ENCODE measurements around the gene KLK1.
"Not testable (repeated sequence)": the region's sequence is repeated elsewhere in the genome, so short reads cannot be mapped to it uniquely, and the experiment has no call there.

KLK1 gene

DNA sequence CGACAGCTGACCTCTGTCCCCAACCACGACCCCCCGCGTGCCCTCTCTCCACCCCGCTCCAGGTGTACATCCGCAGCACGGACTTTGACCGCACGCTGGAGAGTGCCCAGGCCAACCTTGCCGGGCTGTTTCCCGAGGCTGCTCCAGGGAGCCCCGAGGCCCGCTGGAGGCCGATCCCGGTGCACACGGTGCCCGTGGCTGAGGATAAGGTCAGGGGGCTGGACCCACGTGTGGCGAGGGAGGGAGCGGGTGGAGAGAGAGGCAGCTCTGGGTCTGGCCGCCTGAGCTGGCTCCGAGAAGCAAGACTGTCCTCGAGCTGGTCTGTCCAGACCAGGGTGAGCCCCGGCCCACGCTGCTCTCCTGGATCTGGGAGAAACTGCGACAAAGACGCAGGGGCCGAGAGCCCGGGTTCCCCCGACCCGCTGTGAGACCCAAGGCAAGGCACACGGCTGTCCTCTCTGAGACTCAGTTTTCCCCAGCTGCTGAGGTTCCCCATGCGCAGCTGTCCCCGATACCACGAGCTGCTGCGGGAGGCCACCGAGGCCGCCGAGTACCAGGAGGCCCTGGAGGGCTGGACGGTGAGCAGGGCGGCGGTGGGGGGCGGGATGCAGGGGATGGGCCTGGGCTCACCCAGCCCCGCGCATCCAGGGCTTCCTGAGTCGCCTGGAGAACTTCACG lies 31.9 kb downstream of the KLK1 start:
- DNase-seq: no peak

GRCh38 chr19:50790922-50791467 lies 32.6 kb downstream of the KLK1 start:
- DNase-seq: no peak

DNA sequence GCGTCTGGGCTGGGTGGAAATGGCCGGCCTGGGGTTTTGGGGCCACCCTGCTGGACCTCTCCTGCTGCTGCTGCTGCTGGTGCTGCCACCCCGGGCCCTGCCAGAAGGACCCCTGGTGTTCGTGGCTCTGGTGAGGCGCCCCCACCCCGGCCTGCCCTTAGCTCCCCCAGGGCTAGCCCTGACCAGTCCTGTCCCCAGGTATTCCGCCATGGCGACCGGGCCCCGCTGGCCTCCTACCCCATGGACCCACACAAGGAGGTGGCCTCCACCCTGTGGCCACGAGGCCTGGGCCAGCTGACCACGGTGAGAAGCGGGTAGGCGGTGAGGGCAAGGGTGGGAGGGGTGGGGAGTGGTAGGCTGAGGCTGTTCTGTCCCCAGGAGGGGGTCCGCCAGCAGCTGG lies 33.2 kb downstream of the KLK1 start, which contains the start of gene ACP4:
TSS of gene ACP4 (plus strand) at position 20 of the 400 bp plus-strand sequence. CDS start at position 20, 0 bp downstream.
- DNase-seq: no peak

- no peak for DNase-seq
Measured at GRCh38 chr19:50785329-50785728, 38.3 kb downstream of the KLK1 start.

DNA sequence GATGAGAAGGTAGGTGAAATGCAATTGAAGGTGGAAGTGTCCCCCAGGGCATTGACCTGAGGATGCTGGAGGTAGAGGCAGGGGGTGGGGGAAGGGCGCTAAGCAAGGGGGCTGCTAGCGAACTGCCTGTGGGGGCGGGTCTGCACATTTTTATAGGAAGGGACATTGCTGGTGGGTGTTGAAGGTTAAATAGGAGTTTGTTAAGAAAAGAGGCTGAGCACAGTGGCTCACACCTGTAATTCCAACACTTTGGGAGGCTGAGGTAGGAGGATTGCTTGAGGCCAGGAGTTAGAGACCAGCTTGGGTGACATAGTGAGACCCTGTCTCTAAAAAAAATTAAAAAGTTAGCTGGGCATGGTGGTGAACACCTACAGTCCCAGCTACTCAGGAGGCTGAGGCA lies 38.9 kb downstream of the KLK1 start:
- DNase-seq: no peak

DNA sequence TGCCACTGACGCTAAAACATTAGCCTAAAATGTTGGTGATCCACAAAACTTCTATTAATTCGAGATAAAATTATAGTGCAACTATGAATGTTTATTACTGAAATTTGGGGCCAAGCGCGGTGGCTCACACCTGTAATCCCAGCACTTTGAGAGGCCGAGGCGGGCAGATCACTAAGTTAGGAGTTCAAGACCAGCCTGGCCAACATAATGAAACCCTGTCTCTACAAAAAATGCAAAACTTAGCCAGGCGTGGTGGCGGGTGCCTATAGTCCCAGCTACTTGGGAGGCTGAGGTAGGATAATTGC lies 39.8 kb downstream of the KLK1 start:
- DNase-seq: not testable (repeated sequence)

DNA sequence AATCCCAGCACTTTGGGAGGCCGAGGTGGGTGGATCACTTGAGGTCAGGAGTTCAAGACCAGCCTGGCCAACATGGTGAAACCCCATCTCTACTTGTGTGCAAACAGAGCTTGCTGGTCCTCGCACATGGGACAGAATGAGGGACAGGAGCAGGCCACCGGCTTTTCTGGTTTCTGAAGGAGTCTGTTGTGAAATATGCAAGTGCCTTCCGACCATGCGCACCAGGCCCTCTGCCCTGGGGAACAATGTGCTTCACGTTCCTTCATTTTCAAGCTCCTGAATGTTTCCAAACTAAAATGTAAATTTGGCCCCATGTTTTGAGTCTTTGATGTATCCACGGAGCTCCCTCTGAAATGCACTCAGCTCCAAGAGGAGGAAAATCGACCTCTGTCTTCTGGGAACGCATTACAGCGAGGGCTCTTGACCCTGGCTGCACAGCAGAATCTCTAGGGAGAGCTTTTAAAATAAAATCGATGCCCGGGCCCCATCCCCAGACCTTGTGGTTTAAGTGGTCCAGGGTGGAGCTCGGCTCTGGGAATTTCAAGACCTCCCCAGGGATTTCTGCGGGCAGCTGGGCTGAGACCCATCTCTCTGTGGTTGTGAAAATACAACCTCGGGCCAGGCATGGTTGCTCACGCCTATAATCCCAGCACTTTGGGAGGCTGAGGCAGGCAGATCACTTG lies 42.7 kb downstream of the KLK1 start:
- no peak for DNase-seq

DNA sequence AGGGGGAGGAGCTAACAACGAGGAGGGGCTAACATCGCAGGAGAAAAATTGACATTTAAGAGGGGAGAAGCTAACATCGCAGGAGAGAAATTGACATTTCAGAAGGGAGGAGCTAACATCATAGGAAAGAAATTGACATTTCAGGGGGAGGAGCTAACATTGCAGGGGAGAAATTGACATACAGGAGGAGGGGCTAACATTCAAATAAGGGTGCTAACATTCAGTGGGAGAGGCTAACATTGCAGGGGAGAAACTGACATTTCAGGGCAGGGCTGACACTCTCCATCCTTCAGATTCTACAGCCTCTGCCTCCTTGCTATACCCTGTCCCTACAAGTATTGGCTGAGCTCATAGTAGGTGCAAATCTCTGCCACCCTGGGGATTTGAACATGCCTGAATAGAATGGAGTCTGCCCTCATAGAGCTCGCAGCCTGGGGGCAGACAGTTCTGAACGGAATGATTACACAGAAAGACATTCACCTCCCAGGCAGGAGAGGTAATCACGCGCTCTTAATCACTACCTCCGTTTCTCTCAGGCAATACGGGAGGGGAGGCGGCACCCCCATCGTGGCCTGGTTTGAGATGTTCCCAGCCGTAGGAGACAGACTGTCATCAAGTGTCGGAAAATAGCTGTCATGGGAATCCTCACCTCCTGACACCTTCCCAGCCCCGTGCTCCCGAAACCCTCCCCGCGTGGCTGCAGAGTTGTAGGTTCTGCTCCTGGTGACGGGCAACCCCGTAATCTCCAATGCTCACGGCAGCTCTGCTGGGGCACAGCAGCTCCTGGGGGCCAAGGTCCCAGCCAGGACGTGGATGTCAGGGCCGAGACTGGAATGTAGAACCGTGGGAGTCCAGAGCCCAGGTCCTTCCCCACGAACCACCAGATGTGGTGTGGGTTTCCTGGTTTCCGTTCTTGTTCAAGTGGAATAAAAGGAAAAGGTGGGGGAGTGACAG lies 43.8 kb downstream of the KLK1 start:
- no peak for DNase-seq

GRCh38 chr19:50778906-50779430 lies 44.6 kb downstream of the KLK1 start:
- no peak for DNase-seq

GRCh38 chr19:50777830-50778303 lies 45.7 kb downstream of the KLK1 start:
- no peak for DNase-seq

DNA sequence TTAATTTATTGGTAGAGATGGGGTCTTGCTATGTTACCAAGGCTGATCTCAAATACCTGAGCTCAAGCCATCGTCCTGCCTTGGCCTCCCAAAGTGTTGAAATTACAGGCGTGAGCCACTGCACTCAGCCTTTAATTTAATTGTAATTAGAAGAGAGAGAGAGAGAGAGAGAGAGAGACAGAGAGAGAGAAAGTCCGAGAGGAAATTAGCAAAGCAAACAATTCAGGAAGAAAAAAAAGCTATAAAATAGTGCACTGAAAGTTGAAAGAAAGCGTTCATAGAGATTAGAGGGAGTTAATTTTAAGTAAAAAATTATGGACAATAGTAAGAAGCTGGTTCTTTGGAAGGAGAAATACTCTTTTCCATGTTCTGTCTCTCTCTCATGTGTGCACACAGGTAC lies 46.3 kb downstream of the KLK1 start:
- DNase-seq: no peak

GRCh38 chr19:50776131-50776530 lies 47.5 kb downstream of the KLK1 start:
- no peak for DNase-seq

DNA sequence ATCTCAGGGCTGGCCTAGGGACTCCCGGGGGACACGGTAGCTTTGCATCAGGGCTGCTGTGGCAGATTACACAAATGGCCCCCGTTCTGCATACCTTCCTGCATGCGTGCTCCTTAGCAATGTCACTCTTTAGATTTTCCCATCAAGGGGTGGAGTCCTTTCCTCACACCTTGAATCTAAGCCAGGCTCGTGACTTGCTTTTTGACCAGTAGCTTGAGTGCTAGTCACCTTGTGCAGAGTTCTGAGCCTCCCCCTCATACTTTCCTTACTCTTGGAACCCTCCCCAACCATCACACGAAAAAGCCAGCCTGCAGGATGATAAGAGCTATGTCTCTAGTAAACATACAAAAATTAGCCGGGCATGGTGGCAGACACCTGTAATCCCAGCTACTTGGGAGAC lies 50.1 kb downstream of the KLK1 start:
- not testable (repeated sequence) for DNase-seq

DNA sequence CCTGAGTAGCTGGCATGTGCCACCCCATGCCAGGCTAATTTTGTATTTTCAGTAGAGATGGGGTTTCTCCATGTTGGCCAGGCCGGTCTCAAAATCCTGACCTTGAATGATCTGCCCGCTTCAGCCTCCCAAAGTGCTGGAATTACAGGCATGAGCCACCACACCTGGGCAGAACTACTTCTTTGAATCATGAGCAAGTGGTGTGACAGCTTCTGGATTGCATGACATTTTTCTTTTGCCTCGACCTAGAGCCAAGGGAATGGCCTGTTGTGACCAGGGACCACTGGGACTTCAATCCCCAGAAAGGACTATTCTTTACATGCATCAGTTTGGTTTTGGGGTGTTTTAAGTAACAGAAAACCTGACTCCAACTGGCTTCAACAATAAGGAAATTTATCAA lies 50.7 kb downstream of the KLK1 start:
- DNase-seq: not testable (repeated sequence)

GRCh38 chr19:50772476-50772875 lies 51.1 kb downstream of the KLK1 start:
- no peak for DNase-seq

DNA sequence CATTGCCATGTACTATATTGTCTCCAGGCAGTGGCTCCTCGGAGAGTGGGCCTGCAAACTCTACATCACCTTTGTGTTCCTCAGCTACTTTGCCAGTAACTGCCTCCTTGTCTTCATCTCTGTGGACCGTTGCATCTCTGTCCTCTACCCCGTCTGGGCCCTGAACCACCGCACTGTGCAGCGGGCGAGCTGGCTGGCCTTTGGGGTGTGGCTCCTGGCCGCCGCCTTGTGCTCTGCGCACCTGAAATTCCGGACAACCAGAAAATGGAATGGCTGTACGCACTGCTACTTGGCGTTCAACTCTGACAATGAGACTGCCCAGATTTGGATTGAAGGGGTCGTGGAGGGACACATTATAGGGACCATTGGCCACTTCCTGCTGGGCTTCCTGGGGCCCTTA lies 52.7 kb downstream of the KLK1 start:
- no peak for DNase-seq

DNA sequence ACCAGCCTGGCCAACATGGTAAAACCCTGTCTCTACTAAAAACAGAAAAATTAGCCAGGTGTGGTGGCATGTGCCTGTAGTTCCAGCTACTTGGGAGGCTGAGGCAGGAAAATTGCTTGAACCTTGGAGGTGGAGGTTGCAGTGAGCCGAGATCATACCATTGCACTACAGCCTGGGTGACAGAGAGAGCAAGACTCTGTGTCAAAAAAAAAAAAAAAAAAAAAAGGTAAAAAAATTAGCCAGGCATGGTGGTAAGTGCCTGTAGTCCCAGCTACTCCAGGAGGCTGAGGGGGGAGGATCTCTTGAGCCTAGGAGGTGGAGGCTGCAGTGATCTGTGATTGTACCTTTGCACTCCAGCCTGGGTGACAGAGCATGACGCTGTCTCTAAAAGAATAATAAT lies 53.4 kb downstream of the KLK1 start, which contains the start of gene GPR32:
TSS of gene GPR32 (plus strand) at position 301 of the 400 bp plus-strand sequence. CDS start 137 bp downstream, outside the sequence.
- not testable (repeated sequence) for DNase-seq
